H9 (cell line): ENCODE data around the gene BCAS3. TPM values are rescaled to one million over a fixed set of nuclear protein-coding genes. Genes with fewer than 3 reads are reported as not detected.

Experiments used
- DNase-seq: peaks from one replicate; pipeline ENCODE4 v3.0.0-alpha.2; 2017
- H2AFZ ChIP-seq: one replicate; pipeline ENCODE4 v1.6.1; 2013; ENCODE audit warnings: mild to moderate bottlenecking, low read length, control low read depth, moderate library complexity
- H2AK5ac ChIP-seq: 2 replicates; pipeline ENCODE4 v1.6.1; 2013; ENCODE audit warnings: low read length, control low read depth, mixed read lengths; ENCODE audit not compliant: insufficient read length
- H2BK120ac ChIP-seq: one replicate; pipeline ENCODE4 v1.6.1; 2013; ENCODE audit warnings: low read depth, mild to moderate bottlenecking, low read length, control low read depth, inconsistent platforms; ENCODE audit not compliant: poor library complexity, severe bottlenecking
- H2BK12ac ChIP-seq: 2 replicates; pipeline ENCODE4 v1.6.1; 2013; ENCODE audit warnings: low read length, control low read depth, mixed read lengths, low read depth; ENCODE audit not compliant: insufficient read length
- H2BK15ac ChIP-seq: 2 replicates; pipeline ENCODE4 v1.6.1; 2013; ENCODE audit warnings: low read depth, low read length, control low read depth
- H2BK20ac ChIP-seq: one replicate; pipeline ENCODE4 v1.6.1; 2013; ENCODE audit warnings: low read depth, mild to moderate bottlenecking, low read length, control low read depth, inconsistent platforms; ENCODE audit not compliant: poor library complexity, severe bottlenecking
- H2BK5ac ChIP-seq: 2 replicates; pipeline ENCODE4 v1.6.1; 2013; ENCODE audit warnings: low read length, control low read depth, mixed read lengths; ENCODE audit not compliant: insufficient read length
- H3K14ac ChIP-seq: 2 replicates; pipeline ENCODE4 v1.6.1; 2013; ENCODE audit warnings: low read length, control low read depth; ENCODE audit not compliant: insufficient read depth
- H3K18ac ChIP-seq: 2 replicates; pipeline ENCODE4 v1.6.1; 2013; ENCODE audit warnings: low read depth, mild to moderate bottlenecking, mixed read lengths, low read length, control low read depth; ENCODE audit not compliant: insufficient read length
- H3K23ac ChIP-seq: 2 replicates; pipeline ENCODE4 v1.6.1; 2013; ENCODE audit warnings: low read length, control low read depth, mixed read lengths, low read depth; ENCODE audit not compliant: insufficient read length
- H3K23me2 ChIP-seq: 2 replicates; pipeline ENCODE4 v1.6.1; 2013; ENCODE audit warnings: low read depth, mild to moderate bottlenecking, mixed read lengths, low read length, control low read depth; ENCODE audit not compliant: insufficient read length, poor library complexity, severe bottlenecking
- H3K27ac ChIP-seq: 2 replicates; pipeline ENCODE4 v1.5.1; 2013; ENCODE audit warnings: low read length, control low read depth, mixed read lengths, low read depth; ENCODE audit not compliant: insufficient read length
- H3K27me3 ChIP-seq: 2 replicates; pipeline ENCODE4 v1.6.1; 2013; ENCODE audit warnings: low read length, control low read depth, inconsistent platforms; ENCODE audit not compliant: insufficient read depth
- H3K4ac ChIP-seq: 2 replicates; pipeline ENCODE4 v1.6.1; 2013; ENCODE audit warnings: low read depth, mild to moderate bottlenecking, control low read depth, inconsistent platforms, low read length, moderate library complexity
- H3K4me1 ChIP-seq: 2 replicates; pipeline ENCODE4 v1.6.1; 2013; ENCODE audit warnings: low read length, control low read depth, inconsistent platforms; ENCODE audit not compliant: insufficient read depth
- H3K4me2 ChIP-seq: 2 replicates; pipeline ENCODE4 v1.6.1; 2013; ENCODE audit warnings: low read length, control low read depth, mixed read lengths; ENCODE audit not compliant: insufficient read length, insufficient read depth
- H3K56ac ChIP-seq: 2 replicates; pipeline ENCODE4 v1.6.1; 2013; ENCODE audit warnings: low read depth, mild to moderate bottlenecking, mixed read lengths, low read length, control low read depth; ENCODE audit not compliant: insufficient read length
- H3K79me1 ChIP-seq: 2 replicates; pipeline ENCODE4 v1.6.1; 2013; ENCODE audit warnings: low read depth, mild to moderate bottlenecking, moderate library complexity, low read length, control low read depth, inconsistent platforms; ENCODE audit not compliant: insufficient read depth, poor library complexity, severe bottlenecking
- H3K79me2 ChIP-seq: 2 replicates; pipeline ENCODE4 v1.6.1; 2013; ENCODE audit warnings: low read length, control low read depth, inconsistent platforms; ENCODE audit not compliant: insufficient read depth
- H3K9ac ChIP-seq: 2 replicates; pipeline ENCODE4 v1.6.1; 2013; ENCODE audit warnings: low read length, control low read depth, mixed read lengths; ENCODE audit not compliant: insufficient read length; ENCODE audit errors: extremely low read depth
- H3K9me3 ChIP-seq: one replicate; pipeline ENCODE4 v1.6.1; 2013; ENCODE audit warnings: low read depth, low read length, inconsistent platforms; ENCODE audit not compliant: control insufficient read depth
- H3T11ph ChIP-seq: one replicate; pipeline ENCODE4 v1.6.1; 2013; ENCODE audit warnings: mild to moderate bottlenecking, low read length, control low read depth, inconsistent platforms
- H4K20me1 ChIP-seq: one replicate; pipeline ENCODE4 v1.6.1; 2013; ENCODE audit not compliant: control insufficient read depth, insufficient read length, insufficient read depth
- H4K5ac ChIP-seq: 2 replicates; pipeline ENCODE4 v1.6.1; 2013; ENCODE audit warnings: low read depth, mild to moderate bottlenecking, mixed read lengths, low read length, control low read depth; ENCODE audit not compliant: insufficient read length
- H4K8ac ChIP-seq: replicated peaks from 2 replicates; pipeline ENCODE4 v1.6.1; 2013; ENCODE audit warnings: low read length, control low read depth, mixed read lengths, low read depth; ENCODE audit not compliant: insufficient read length
- H4K91ac ChIP-seq: 2 replicates; pipeline ENCODE4 v1.6.1; 2013; ENCODE audit warnings: low read depth, mild to moderate bottlenecking, moderate library complexity, mixed read lengths, low read length, control low read depth; ENCODE audit not compliant: insufficient read length
- H3K27ac Mint-ChIP-seq, 3 experiments: 2 replicates in 2 of 3; 3 replicates in 1 of 3; pipeline ENCODE4 v1.8.0; 2020 to 2021; ENCODE audit warnings: mixed read lengths in 3 of 3, mild to moderate bottlenecking in 1 of 3, moderate library complexity in 1 of 3
- H3K27me3 Mint-ChIP-seq: 2 replicates; pipeline ENCODE4 v1.8.0; 2021; ENCODE audit warnings: low read depth, mild to moderate bottlenecking, moderate library complexity, mixed read lengths
- H3K36me3 Mint-ChIP-seq, 3 experiments: 2 replicates in 2 of 3; 3 replicates in 1 of 3; pipeline ENCODE4 v1.8.0; 2020 to 2021; ENCODE audit warnings: low read depth in 3 of 3, mixed read lengths in 3 of 3; ENCODE audit not compliant: insufficient read depth in 1 of 3
- H3K4me1 Mint-ChIP-seq, 2 experiments: 2 replicates each; pipeline ENCODE4 v1.8.0; 2020; ENCODE audit warnings: mixed read lengths in 2 of 2
- H3K4me3 Mint-ChIP-seq, 2 experiments: 2 replicates in 1 of 2; 3 replicates in 1 of 2; pipeline ENCODE4 v1.8.0; 2020 to 2021; ENCODE audit warnings: mild to moderate bottlenecking in 2 of 2, mixed read lengths in 2 of 2, moderate library complexity in 1 of 2
- H3K9me3 Mint-ChIP-seq, 2 experiments: 2 replicates in 1 of 2; 3 replicates in 1 of 2; pipeline ENCODE4 v1.8.0; 2020; ENCODE audit warnings: mild to moderate bottlenecking in 2 of 2, mixed read lengths in 2 of 2, moderate library complexity in 1 of 2
- CTCF ChIP-seq: fragments of 200-600 bp; sonication (generic); conservative IDR thresholded peaks from 3 replicates; pipeline ENCODE4 v1.8.0; 2021; ENCODE audit warnings: antibody characterized with exemption, mild to moderate bottlenecking
- WGBS: extraction: QIAGEN DNeasy Blood & Tissue Kit; methylation state at CpG from one replicate; pipeline ENCODE4 v1.1.7; 2013; ENCODE audit warnings: missing lambda C conversion rate, low lambda C conversion rate, mixed read lengths; ENCODE audit not compliant: insufficient read length; ENCODE audit errors: extremely low coverage; 5-methylcytosine and 5-hydroxymethylcytosine counted together
- total RNA-seq: library from RNA; stranded (reverse); gene quantifications from 2 replicates; pipeline ENCODE4 v1.2.1, GENCODE V29; 2021

BCAS3 gene
- total RNA-seq, 1 experiment from 2014 or later: 22.4 TPM

GRCh38 chr17:60832151-60832585 is 154.5 kb downstream of the BCAS3 start:
- Mint-ChIP-seq H3K27ac (no peak overlapping the region; a peak in 1 of 7 replicates), H3K27me3 (no peaks in the 10 kb centered on the region), H3K4me1 (no peaks in the 10 kb centered on the region), H3K36me3 (no peaks in the 10 kb centered on the region), H3K4me3 (no peak overlapping the region), H3K9me3 (no peaks in the 10 kb centered on the region)
- Histone ChIP-seq H2BK5ac (no peak overlapping the region), H2AFZ (no peak overlapping the region), H3K56ac (no peak overlapping the region), H3K9me3 (no peaks in the 10 kb centered on the region), H3K9ac (no peak overlapping the region), H3K23me2 (no peaks in the 10 kb centered on the region), H2BK20ac (no peak overlapping the region), H3K23ac (no peak overlapping the region), H3T11ph (no peak overlapping the region), H3K27ac (no peak overlapping the region), H2BK12ac (no peak overlapping the region), H3K27me3 (no peaks in the 10 kb centered on the region), H3K4me2 (no peak overlapping the region), H3K4me1 (no peaks in the 10 kb centered on the region), H3K18ac (no peak overlapping the region), H4K8ac (no peak overlapping the region), H4K20me1 (no peaks in the 10 kb centered on the region), H2BK120ac (no peak overlapping the region), H3K79me2 (no peaks in the 10 kb centered on the region), H2AK5ac (no peak overlapping the region), H2BK15ac (no peak overlapping the region), H3K14ac (no peak overlapping the region), H3K79me1 (no peaks in the 10 kb centered on the region), H4K5ac (no peak overlapping the region), H4K91ac (no peak overlapping the region), H3K4ac (no peak overlapping the region)
- DNase-seq: no peak
- WGBS: no CpG with 5 or more reads among the region's 2 CpGs
- TF ChIP-seq CTCF: no peak
